ENCODE results near the gene MYBPH. TPM values are rescaled to one million over a fixed set of nuclear protein-coding genes. Genes with fewer than 3 reads are reported as not detected.

MYBPH gene
- total and polyA plus RNA-seq, 2 donors (not counting 1 experiment from before 2014, with no cell fraction given): not detected

GRCh38 chr1:203121186-203122015 lies 54.2 kb downstream of the MYBPH start:
- no peak for ATAC-seq (ENCODE audit: low read depth)
- Mint-ChIP-seq H3K4me1 (peaks cover 5% of the 10 kb centered on the region), H3K4me3 (no peak overlapping the region), H3K9me3 (ENCODE audit: insufficient read depth) (no peaks in the 10 kb centered on the region), H3K27ac (no peak overlapping the region), H3K27me3 (peaks cover 81% of the 10 kb centered on the region)
- Histone ChIP-seq H3K27me3 (replicated peaks in 1 of 4; ENCODE audit: control extremely low read depth in 1 of 4, control insufficient read depth in 3 of 4, insufficient read depth in 4 of 4, low read length in 3 of 4) (peaks cover 0 to 40% (median 15%) of the 10 kb centered on the region in 4 experiments), H3K4me2 (replicated peaks; ENCODE audit: low read depth, low read length, poor library complexity, severe bottlenecking) (no peak overlapping the region), H3K36me3 (replicated peaks in 1 of 2; ENCODE audit: control extremely low read depth in 1 of 2, control insufficient read depth in 1 of 2, extremely low read depth in 1 of 2, insufficient read depth in 2 of 2, low read length in 1 of 2) (no peaks in the 10 kb centered on the region), H2AFZ (ENCODE audit: insufficient read depth, low read depth, low read length, poor library complexity, severe bottlenecking) (no peak overlapping the region), H3K4me3 (ENCODE audit: control extremely low read depth in 1 of 5, extremely low read depth in 1 of 5, insufficient read depth in 1 of 5, low read depth in 2 of 5, low read length in 4 of 5) (no peak overlapping the region), H3K9ac (ENCODE audit: low read length) (no peak overlapping the region), H4K20me1 (ENCODE audit: control insufficient read depth, insufficient read depth, low read length, poor library complexity, severe bottlenecking) (no peaks in the 10 kb centered on the region), H3K79me2 (ENCODE audit: control insufficient read depth, insufficient read depth, low read length) (no peaks in the 10 kb centered on the region), H3K27ac (ENCODE audit: low read length in 2 of 2) (no peak overlapping the region), H3K4me1 (ENCODE audit: control insufficient read depth in 2 of 2, insufficient read depth in 2 of 2, low read length in 2 of 2) (no peaks in the 10 kb centered on the region), H3K9me3 (ENCODE audit: control extremely low read depth in 1 of 3, control insufficient read depth in 2 of 3, insufficient read depth in 1 of 3, low read length in 2 of 3) (no peaks in the 10 kb centered on the region)
- ChIA-PET POLR2A (no interaction called here), CTCF (no interaction called here)
- 37% methylated on average over 11 of the region's 11 CpGs for WGBS (ENCODE audit: insufficient coverage)
- DNase-seq: no peak
- no peak for TF ChIP-seq CTCF (IDR thresholded peaks at IDR 0.05)
- TF ChIP-seq EZH2 (IDR thresholded peaks at IDR 0.05; ENCODE audit: borderline replicate concordance, insufficient read depth, low read depth, low read length, poor library complexity, severe bottlenecking): no peak
- intact Hi-C loops (cut with micrococcal nuclease): no loop called here

Measured in B cell (primary cell).